A673 (cell line): ENCODE data around the gene ELP4. TPM values are rescaled to one million over a fixed set of nuclear protein-coding genes. Genes with fewer than 3 reads are reported as not detected.
"Not testable (repeated sequence)": the region's sequence is repeated elsewhere in the genome, so short reads cannot be mapped to it uniquely, and the experiment has no call there.

ENCODE experiments used
- BruUV-seq: library from RNA; stranded (reverse); fragments of 400-500 nt; replicated peaks from 2 replicates; lab custom pipeline; 2021; lab: Mats Ljungman, UMichigan
- CTCF ChIA-PET: fragments of 300-600 bp; sonication (Branson Sonifier 250); formaldehyde crosslinking; loops from one replicate; lab custom pipeline; 2022; ENCODE audit warnings: antibody characterized with exemption; lab: Charles Lee
- POLR2A ChIA-PET: fragments of 300-600 bp; sonication (Branson Sonifier 250); formaldehyde crosslinking; loops from one replicate; lab custom pipeline; 2022; ENCODE audit warnings: antibody characterized with exemption; ENCODE audit not compliant: low non-redundant PET; lab: Charles Lee
- DNase-seq: peaks from one replicate; pipeline ENCODE4 v3.0.0-alpha.2; 2015; ENCODE audit warnings: low spot score
- H3K27ac ChIP-seq: fragments of 200-600 bp; sonication (generic); 2 replicates; pipeline ENCODE4 v1.5.1; 2016; ENCODE audit warnings: mixed run types, low read depth, mild to moderate bottlenecking, mixed read lengths, antibody characterized with exemption, low read length; ENCODE audit not compliant: poor library complexity, severe bottlenecking
- H3K27me3 ChIP-seq: fragments of 200-600 bp; sonication (generic); replicated peaks from 2 replicates; pipeline ENCODE4 v1.6.1; 2017; ENCODE audit warnings: mixed run types, low read depth, mild to moderate bottlenecking, mixed read lengths, antibody characterized with exemption, low read length; ENCODE audit not compliant: insufficient read depth, poor library complexity
- H3K36me3 ChIP-seq: fragments of 200-600 bp; sonication (generic); 2 replicates; pipeline ENCODE4 v1.6.1; 2016; ENCODE audit warnings: mixed run types, mild to moderate bottlenecking, mixed read lengths, antibody characterized with exemption, low read length; ENCODE audit not compliant: insufficient read depth, poor library complexity, severe bottlenecking
- H3K4me1 ChIP-seq: fragments of 200-600 bp; sonication (generic); 2 replicates; pipeline ENCODE4 v1.6.1; 2017; ENCODE audit warnings: mixed run types, mild to moderate bottlenecking, mixed read lengths, antibody characterized with exemption, low read length; ENCODE audit not compliant: insufficient read depth, poor library complexity, severe bottlenecking
- H3K4me3 ChIP-seq: fragments of 200-600 bp; sonication (generic); 2 replicates; pipeline ENCODE4 v1.5.1; 2016; ENCODE audit warnings: low read depth, mixed run types, mild to moderate bottlenecking, mixed read lengths, low read length; ENCODE audit not compliant: poor library complexity, severe bottlenecking
- H3K9me3 ChIP-seq: fragments of 200-600 bp; sonication (generic); 2 replicates; pipeline ENCODE4 v1.6.1; 2016; ENCODE audit warnings: mixed run types, low read depth, mild to moderate bottlenecking, mixed read lengths, antibody characterized with exemption, low read length; ENCODE audit not compliant: poor library complexity, severe bottlenecking
- EZH2 ChIP-seq: fragments of 200-600 bp; sonication (generic); IDR thresholded peaks from 2 replicates; pipeline ENCODE4 v1.6.1; 2017; ENCODE audit warnings: borderline replicate concordance, low read depth, mild to moderate bottlenecking, mixed read lengths, antibody characterized with exemption, low read length; ENCODE audit not compliant: poor library complexity, severe bottlenecking
- intact Hi-C: fragments of 100-400 bp; cut with micrococcal nuclease; formaldehyde crosslinking; loops from one replicate; pipeline ENCODE4 v1.10.0; 2022; ENCODE audit not compliant: unreplicated experiment
- total RNA-seq: library from RNA; stranded (reverse); gene quantifications from 2 replicates; pipeline ENCODE4 v1.2.3, GENCODE V29; 2021
- TF ChIP-seq, protein P1 (sequence below): fragments of 300-800, 200-600 bp; sonication (generic); conservative IDR thresholded peaks from 2 replicates; pipeline ENCODE4 v1.5.1; 2017; ENCODE audit warnings: low read depth, mild to moderate bottlenecking, antibody characterized with exemption, low read length, moderate library complexity, mixed read lengths

The ELP4 gene
- total RNA-seq, 1 experiment from 2014 or later, result 49.4 TPM

- H3K36me3 ChIP-seq, result no peaks in the 10 kb centered on the region
- H3K27ac ChIP-seq, result no peak overlapping the region
- TF ChIP-seq, protein P1, sequence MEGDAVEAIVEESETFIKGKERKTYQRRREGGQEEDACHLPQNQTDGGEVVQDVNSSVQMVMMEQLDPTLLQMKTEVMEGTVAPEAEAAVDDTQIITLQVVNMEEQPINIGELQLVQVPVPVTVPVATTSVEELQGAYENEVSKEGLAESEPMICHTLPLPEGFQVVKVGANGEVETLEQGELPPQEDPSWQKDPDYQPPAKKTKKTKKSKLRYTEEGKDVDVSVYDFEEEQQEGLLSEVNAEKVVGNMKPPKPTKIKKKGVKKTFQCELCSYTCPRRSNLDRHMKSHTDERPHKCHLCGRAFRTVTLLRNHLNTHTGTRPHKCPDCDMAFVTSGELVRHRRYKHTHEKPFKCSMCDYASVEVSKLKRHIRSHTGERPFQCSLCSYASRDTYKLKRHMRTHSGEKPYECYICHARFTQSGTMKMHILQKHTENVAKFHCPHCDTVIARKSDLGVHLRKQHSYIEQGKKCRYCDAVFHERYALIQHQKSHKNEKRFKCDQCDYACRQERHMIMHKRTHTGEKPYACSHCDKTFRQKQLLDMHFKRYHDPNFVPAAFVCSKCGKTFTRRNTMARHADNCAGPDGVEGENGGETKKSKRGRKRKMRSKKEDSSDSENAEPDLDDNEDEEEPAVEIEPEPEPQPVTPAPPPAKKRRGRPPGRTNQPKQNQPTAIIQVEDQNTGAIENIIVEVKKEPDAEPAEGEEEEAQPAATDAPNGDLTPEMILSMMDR, result no peak
- no peak for TF ChIP-seq EZH2
- CTCF ChIA-PET, result no interaction called here
- POLR2A ChIA-PET, result no interaction called here
- peaks cover 7% of the 10 kb centered on the region for H3K4me1 ChIP-seq
- BruUV-seq, result no TSS peak
- intact Hi-C loops, result no loop called here
- no peaks in the 10 kb centered on the region for H3K27me3 ChIP-seq
- H3K9me3 ChIP-seq, result no peaks in the 10 kb centered on the region
- no peak overlapping the region for H3K4me3 ChIP-seq
- no peak for DNase-seq
Observed at GRCh38 chr11:31560842-31561476, 51.4 kb downstream of the ELP4 start.

- H3K4me1 ChIP-seq, DNase-seq, H3K27ac ChIP-seq, H3K36me3 ChIP-seq, H3K4me3 ChIP-seq, H3K9me3 ChIP-seq, intact Hi-C loops, BruUV-seq, POLR2A ChIA-PET, CTCF ChIA-PET, H3K27me3 ChIP-seq: not testable (repeated sequence)
Observed at GRCh38 chr11:31564517-31564916, 55.0 kb downstream of the ELP4 start.

DNA sequence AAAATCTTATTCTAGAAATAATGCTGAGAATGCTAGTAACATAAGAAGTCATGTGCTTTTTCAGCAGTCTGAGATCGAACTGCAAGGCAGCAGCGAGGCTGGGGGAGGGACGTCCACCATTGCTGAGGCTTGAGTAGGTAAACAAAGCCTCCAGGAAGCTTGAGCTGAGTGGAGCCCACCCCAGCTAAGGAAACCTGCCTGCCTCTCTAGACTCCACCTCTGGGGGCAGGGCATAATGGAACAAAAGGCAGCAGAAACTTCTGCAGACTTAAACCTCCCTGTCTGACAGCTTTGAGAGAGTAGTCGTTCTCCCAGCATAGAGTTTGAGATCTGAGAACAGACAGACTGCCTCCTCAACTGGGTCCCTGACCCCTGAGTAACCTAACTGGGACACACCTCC lies 64.6 kb downstream of the ELP4 start:
- DNase-seq, H3K4me3 ChIP-seq, H3K27ac ChIP-seq, H3K4me1 ChIP-seq, H3K9me3 ChIP-seq, H3K27me3 ChIP-seq, BruUV-seq, intact Hi-C loops, CTCF ChIA-PET, POLR2A ChIA-PET, H3K36me3 ChIP-seq: not testable (repeated sequence)

GRCh38 chr11:31575764-31576163 lies 66.2 kb downstream of the ELP4 start:
- H3K27ac ChIP-seq, DNase-seq, CTCF ChIA-PET, H3K27me3 ChIP-seq, POLR2A ChIA-PET, H3K36me3 ChIP-seq, H3K4me1 ChIP-seq, BruUV-seq, H3K4me3 ChIP-seq, intact Hi-C loops, H3K9me3 ChIP-seq: not testable (repeated sequence)

DNA sequence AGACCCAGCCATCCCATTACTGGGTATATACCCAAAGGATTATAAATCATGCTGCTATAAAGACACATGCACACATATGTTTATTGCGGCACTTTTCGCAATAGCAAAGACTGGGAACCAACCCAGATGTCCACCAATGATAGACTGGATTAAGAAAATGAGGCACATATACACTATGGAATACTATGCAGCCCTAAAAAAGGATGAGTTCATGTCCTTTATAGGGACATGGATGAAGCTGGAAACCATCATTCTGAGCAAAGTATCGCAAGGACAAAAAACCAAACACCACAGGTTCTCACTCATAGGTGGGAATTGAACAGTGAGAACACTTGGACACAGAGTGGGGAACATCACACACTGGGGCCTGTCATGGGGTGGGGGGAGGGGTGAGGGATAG lies 69.8 kb downstream of the ELP4 start:
- H3K27me3 ChIP-seq, BruUV-seq, H3K4me1 ChIP-seq, H3K9me3 ChIP-seq, DNase-seq, H3K36me3 ChIP-seq, intact Hi-C loops, CTCF ChIA-PET, H3K27ac ChIP-seq, H3K4me3 ChIP-seq, POLR2A ChIA-PET: not testable (repeated sequence)
